H9 (cell line): ENCODE results near the gene CABLES2. TPM values are rescaled to one million over a fixed set of nuclear protein-coding genes. Genes with fewer than 3 reads are reported as not detected.
A peak's percentile ranks its signal among the peaks of the same experiment; 100 is the strongest.

ENCODE experiments used
- DNase-seq: peaks from one replicate; pipeline ENCODE4 v3.0.0-alpha.2; 2017
- H2AFZ ChIP-seq: one replicate; pipeline ENCODE4 v1.6.1; 2013; ENCODE audit warnings: mild to moderate bottlenecking, low read length, control low read depth, moderate library complexity
- H2AK5ac ChIP-seq: 2 replicates; pipeline ENCODE4 v1.6.1; 2013; ENCODE audit warnings: low read length, control low read depth, mixed read lengths; ENCODE audit not compliant: insufficient read length
- H2BK120ac ChIP-seq: one replicate; pipeline ENCODE4 v1.6.1; 2013; ENCODE audit warnings: low read depth, mild to moderate bottlenecking, low read length, control low read depth, inconsistent platforms; ENCODE audit not compliant: poor library complexity, severe bottlenecking
- H2BK12ac ChIP-seq: 2 replicates; pipeline ENCODE4 v1.6.1; 2013; ENCODE audit warnings: low read length, control low read depth, mixed read lengths, low read depth; ENCODE audit not compliant: insufficient read length
- H2BK15ac ChIP-seq: 2 replicates; pipeline ENCODE4 v1.6.1; 2013; ENCODE audit warnings: low read depth, low read length, control low read depth
- H2BK20ac ChIP-seq: one replicate; pipeline ENCODE4 v1.6.1; 2013; ENCODE audit warnings: low read depth, mild to moderate bottlenecking, low read length, control low read depth, inconsistent platforms; ENCODE audit not compliant: poor library complexity, severe bottlenecking
- H2BK5ac ChIP-seq: 2 replicates; pipeline ENCODE4 v1.6.1; 2013; ENCODE audit warnings: low read length, control low read depth, mixed read lengths; ENCODE audit not compliant: insufficient read length
- H3K14ac ChIP-seq: 2 replicates; pipeline ENCODE4 v1.6.1; 2013; ENCODE audit warnings: low read length, control low read depth; ENCODE audit not compliant: insufficient read depth
- H3K18ac ChIP-seq: 2 replicates; pipeline ENCODE4 v1.6.1; 2013; ENCODE audit warnings: low read depth, mild to moderate bottlenecking, mixed read lengths, low read length, control low read depth; ENCODE audit not compliant: insufficient read length
- H3K23ac ChIP-seq: 2 replicates; pipeline ENCODE4 v1.6.1; 2013; ENCODE audit warnings: low read length, control low read depth, mixed read lengths, low read depth; ENCODE audit not compliant: insufficient read length
- H3K23me2 ChIP-seq: 2 replicates; pipeline ENCODE4 v1.6.1; 2013; ENCODE audit warnings: low read depth, mild to moderate bottlenecking, mixed read lengths, low read length, control low read depth; ENCODE audit not compliant: insufficient read length, poor library complexity, severe bottlenecking
- H3K27ac ChIP-seq: 2 replicates; pipeline ENCODE4 v1.5.1; 2013; ENCODE audit warnings: low read length, control low read depth, mixed read lengths, low read depth; ENCODE audit not compliant: insufficient read length
- H3K27me3 ChIP-seq: 2 replicates; pipeline ENCODE4 v1.6.1; 2013; ENCODE audit warnings: low read length, control low read depth, inconsistent platforms; ENCODE audit not compliant: insufficient read depth
- H3K4ac ChIP-seq: 2 replicates; pipeline ENCODE4 v1.6.1; 2013; ENCODE audit warnings: low read depth, mild to moderate bottlenecking, control low read depth, inconsistent platforms, low read length, moderate library complexity
- H3K4me1 ChIP-seq: 2 replicates; pipeline ENCODE4 v1.6.1; 2013; ENCODE audit warnings: low read length, control low read depth, inconsistent platforms; ENCODE audit not compliant: insufficient read depth
- H3K4me2 ChIP-seq: 2 replicates; pipeline ENCODE4 v1.6.1; 2013; ENCODE audit warnings: low read length, control low read depth, mixed read lengths; ENCODE audit not compliant: insufficient read length, insufficient read depth
- H3K56ac ChIP-seq: 2 replicates; pipeline ENCODE4 v1.6.1; 2013; ENCODE audit warnings: low read depth, mild to moderate bottlenecking, mixed read lengths, low read length, control low read depth; ENCODE audit not compliant: insufficient read length
- H3K79me1 ChIP-seq: 2 replicates; pipeline ENCODE4 v1.6.1; 2013; ENCODE audit warnings: low read depth, mild to moderate bottlenecking, moderate library complexity, low read length, control low read depth, inconsistent platforms; ENCODE audit not compliant: insufficient read depth, poor library complexity, severe bottlenecking
- H3K79me2 ChIP-seq: 2 replicates; pipeline ENCODE4 v1.6.1; 2013; ENCODE audit warnings: low read length, control low read depth, inconsistent platforms; ENCODE audit not compliant: insufficient read depth
- H3K9ac ChIP-seq: 2 replicates; pipeline ENCODE4 v1.6.1; 2013; ENCODE audit warnings: low read length, control low read depth, mixed read lengths; ENCODE audit not compliant: insufficient read length; ENCODE audit errors: extremely low read depth
- H3K9me3 ChIP-seq: one replicate; pipeline ENCODE4 v1.6.1; 2013; ENCODE audit warnings: low read depth, low read length, inconsistent platforms; ENCODE audit not compliant: control insufficient read depth
- H3T11ph ChIP-seq: one replicate; pipeline ENCODE4 v1.6.1; 2013; ENCODE audit warnings: mild to moderate bottlenecking, low read length, control low read depth, inconsistent platforms
- H4K20me1 ChIP-seq: one replicate; pipeline ENCODE4 v1.6.1; 2013; ENCODE audit not compliant: control insufficient read depth, insufficient read length, insufficient read depth
- H4K5ac ChIP-seq: 2 replicates; pipeline ENCODE4 v1.6.1; 2013; ENCODE audit warnings: low read depth, mild to moderate bottlenecking, mixed read lengths, low read length, control low read depth; ENCODE audit not compliant: insufficient read length
- H4K8ac ChIP-seq: replicated peaks from 2 replicates; pipeline ENCODE4 v1.6.1; 2013; ENCODE audit warnings: low read length, control low read depth, mixed read lengths, low read depth; ENCODE audit not compliant: insufficient read length
- H4K91ac ChIP-seq: 2 replicates; pipeline ENCODE4 v1.6.1; 2013; ENCODE audit warnings: low read depth, mild to moderate bottlenecking, moderate library complexity, mixed read lengths, low read length, control low read depth; ENCODE audit not compliant: insufficient read length
- H3K27ac Mint-ChIP-seq, 3 experiments: 2 replicates in 2 of 3; 3 replicates in 1 of 3; pipeline ENCODE4 v1.8.0; 2020 to 2021; ENCODE audit warnings: mixed read lengths in 3 of 3, mild to moderate bottlenecking in 1 of 3, moderate library complexity in 1 of 3
- H3K27me3 Mint-ChIP-seq: 2 replicates; pipeline ENCODE4 v1.8.0; 2021; ENCODE audit warnings: low read depth, mild to moderate bottlenecking, moderate library complexity, mixed read lengths
- H3K36me3 Mint-ChIP-seq, 3 experiments: 2 replicates in 2 of 3; 3 replicates in 1 of 3; pipeline ENCODE4 v1.8.0; 2020 to 2021; ENCODE audit warnings: low read depth in 3 of 3, mixed read lengths in 3 of 3; ENCODE audit not compliant: insufficient read depth in 1 of 3
- H3K4me1 Mint-ChIP-seq, 2 experiments: 2 replicates each; pipeline ENCODE4 v1.8.0; 2020; ENCODE audit warnings: mixed read lengths in 2 of 2
- H3K4me3 Mint-ChIP-seq, 2 experiments: 2 replicates in 1 of 2; 3 replicates in 1 of 2; pipeline ENCODE4 v1.8.0; 2020 to 2021; ENCODE audit warnings: mild to moderate bottlenecking in 2 of 2, mixed read lengths in 2 of 2, moderate library complexity in 1 of 2
- H3K9me3 Mint-ChIP-seq, 2 experiments: 2 replicates in 1 of 2; 3 replicates in 1 of 2; pipeline ENCODE4 v1.8.0; 2020; ENCODE audit warnings: mild to moderate bottlenecking in 2 of 2, mixed read lengths in 2 of 2, moderate library complexity in 1 of 2
- CTCF ChIP-seq: fragments of 200-600 bp; sonication (generic); conservative IDR thresholded peaks from 3 replicates; pipeline ENCODE4 v1.8.0; 2021; ENCODE audit warnings: antibody characterized with exemption, mild to moderate bottlenecking
- whole genome bisulfite sequencing: extraction: QIAGEN DNeasy Blood & Tissue Kit; methylation state at CpG from one replicate; pipeline ENCODE4 v1.1.7; 2013; ENCODE audit warnings: missing lambda C conversion rate, low lambda C conversion rate, mixed read lengths; ENCODE audit not compliant: insufficient read length; ENCODE audit errors: extremely low coverage; 5-methylcytosine and 5-hydroxymethylcytosine counted together
- total RNA-seq: library from RNA; stranded (reverse); gene quantifications from 2 replicates; pipeline ENCODE4 v1.2.1, GENCODE V29; 2021

CABLES2 gene
- total RNA-seq, 1 experiment from 2014 or later = 10.8 TPM

- Histone ChIP-seq H3T11ph (no peak overlapping the region), H2BK20ac (no peak overlapping the region), H4K8ac (no peak overlapping the region), H3K23ac (no peak overlapping the region), H3K79me2 (no peaks in the 10 kb centered on the region), H4K5ac (no peak overlapping the region), H3K18ac (no peak overlapping the region), H3K14ac (no peak overlapping the region), H3K27ac (no peak overlapping the region), H3K23me2 (no peaks in the 10 kb centered on the region), H3K4ac (no peak overlapping the region), H2BK5ac (no peak overlapping the region), H3K9ac (no peak overlapping the region), H2BK120ac (no peak overlapping the region), H2BK12ac (no peak overlapping the region), H2BK15ac (no peak overlapping the region), H2AFZ (no peak overlapping the region), H3K27me3 (no peaks in the 10 kb centered on the region), H2AK5ac (no peak overlapping the region), H3K56ac (no peak overlapping the region), H3K9me3 (no peaks in the 10 kb centered on the region), H3K79me1 (no peaks in the 10 kb centered on the region), H4K20me1 (no peaks in the 10 kb centered on the region), H4K91ac (no peak overlapping the region), H3K4me2 (no peak overlapping the region), H3K4me1 (no peaks in the 10 kb centered on the region)
- H3K4me1 Mint-ChIP-seq = peaks cover 9 to 22% of the 10 kb centered on the region in 2 experiments
- peaks cover 0 to 4% (median 0%) of the 10 kb centered on the region in 3 experiments; a peak in 1 of 7 replicates for H3K36me3 Mint-ChIP-seq
- H3K27me3 Mint-ChIP-seq = peaks cover 16% of the 10 kb centered on the region
- no peaks in the 10 kb centered on the region for H3K9me3 Mint-ChIP-seq
- no CpG with 5 or more reads among the region's 23 CpGs for WGBS
- peak; percentile 65 for TF ChIP-seq CTCF
- H3K27ac Mint-ChIP-seq = peak overlapping the region in 1 of 3 experiments; percentile 64; a peak in 1 of 7 replicates
- H3K4me3 Mint-ChIP-seq = peak overlapping the region; percentile 68 to 81
- peak; percentile 72 for DNase-seq
Measured at GRCh38 chr20:62405108-62405980, 1.7 kb downstream of the CABLES2 start.
